ENCODE measurements around the gene RIPOR2.

Gene RIPOR2

DNA sequence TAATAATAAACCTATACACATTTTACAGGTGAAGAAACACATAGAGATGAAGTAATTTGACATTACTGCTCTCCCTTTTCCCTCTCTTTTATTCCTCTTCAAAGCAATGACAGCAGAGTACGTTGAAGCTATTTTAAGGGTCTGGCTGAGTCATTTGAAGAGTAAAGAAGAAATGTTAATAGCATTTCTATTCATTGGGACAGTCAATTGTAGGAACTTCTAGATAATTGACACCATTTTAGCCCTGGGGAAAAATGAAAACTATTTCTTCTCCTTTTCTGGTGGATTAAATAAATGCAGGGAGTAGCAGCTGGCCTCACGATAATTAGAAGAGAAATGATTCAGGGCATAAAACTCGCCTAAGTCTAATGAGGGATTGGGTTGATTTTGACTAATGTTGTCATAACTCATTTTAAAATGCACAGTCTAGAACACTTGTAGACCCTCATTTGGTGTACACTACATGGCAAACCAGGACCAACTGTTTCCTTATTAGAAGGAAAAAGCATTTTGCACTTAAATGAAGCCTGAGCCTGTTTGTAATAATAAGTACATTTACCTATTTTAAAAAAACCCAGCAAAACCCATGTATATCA lies 48.1 kb downstream of the RIPOR2 start:
- CTCF ChIA-PET: interaction anchor here (1.2 to 1.9 kb wide), 2 partner anchors 104 to 183 kb away, joined by 5 to 8 read pairs; no protein-coding TSS in a partner anchor
- TF ChIP-seq, protein P1, sequence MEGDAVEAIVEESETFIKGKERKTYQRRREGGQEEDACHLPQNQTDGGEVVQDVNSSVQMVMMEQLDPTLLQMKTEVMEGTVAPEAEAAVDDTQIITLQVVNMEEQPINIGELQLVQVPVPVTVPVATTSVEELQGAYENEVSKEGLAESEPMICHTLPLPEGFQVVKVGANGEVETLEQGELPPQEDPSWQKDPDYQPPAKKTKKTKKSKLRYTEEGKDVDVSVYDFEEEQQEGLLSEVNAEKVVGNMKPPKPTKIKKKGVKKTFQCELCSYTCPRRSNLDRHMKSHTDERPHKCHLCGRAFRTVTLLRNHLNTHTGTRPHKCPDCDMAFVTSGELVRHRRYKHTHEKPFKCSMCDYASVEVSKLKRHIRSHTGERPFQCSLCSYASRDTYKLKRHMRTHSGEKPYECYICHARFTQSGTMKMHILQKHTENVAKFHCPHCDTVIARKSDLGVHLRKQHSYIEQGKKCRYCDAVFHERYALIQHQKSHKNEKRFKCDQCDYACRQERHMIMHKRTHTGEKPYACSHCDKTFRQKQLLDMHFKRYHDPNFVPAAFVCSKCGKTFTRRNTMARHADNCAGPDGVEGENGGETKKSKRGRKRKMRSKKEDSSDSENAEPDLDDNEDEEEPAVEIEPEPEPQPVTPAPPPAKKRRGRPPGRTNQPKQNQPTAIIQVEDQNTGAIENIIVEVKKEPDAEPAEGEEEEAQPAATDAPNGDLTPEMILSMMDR (IDR thresholded peaks at IDR 0.05; ENCODE audit: insufficient read depth, low read length, missing control alignments): no peak
- DNase-seq (ENCODE audit: low read depth, low spot score): no peak
- H3K4me3 ChIP-seq (ENCODE audit: low read depth, low read length): no peak overlapping the region
- POLR2A ChIA-PET: no interaction called here

DNA sequence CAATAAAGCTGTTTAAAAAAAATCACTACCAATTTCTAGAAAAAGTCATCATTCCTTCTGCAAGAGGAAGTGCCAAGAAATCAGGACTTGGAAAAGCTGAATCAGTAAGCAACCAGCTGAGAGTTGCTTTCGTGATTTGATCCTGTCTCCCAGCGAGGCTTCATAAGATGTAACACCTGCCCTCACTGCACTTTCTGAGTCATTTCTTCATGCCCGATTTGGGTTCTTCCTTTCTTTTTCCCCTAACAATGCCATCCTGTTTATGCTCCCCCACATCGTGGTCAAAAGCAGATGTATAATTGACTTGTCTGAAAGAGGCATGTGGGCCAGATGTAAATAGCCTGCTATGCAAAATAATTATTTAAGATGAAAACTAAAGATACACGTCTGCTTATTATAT lies 52.1 kb downstream of the RIPOR2 start:
- H3K4me3 ChIP-seq (ENCODE audit: low read depth, low read length): no peak overlapping the region
- DNase-seq (ENCODE audit: low read depth, low spot score): peak; percentile 50
- ChIA-PET POLR2A (no interaction called here), CTCF (interaction anchor here (1.1 to 2.6 kb wide), 2 partner anchors 98 to 108 kb away, joined by 4 to 13 read pairs; no protein-coding TSS in a partner anchor)
- TF ChIP-seq, protein P1 (IDR thresholded peaks at IDR 0.05; ENCODE audit: insufficient read depth, low read length, missing control alignments): no peak

DNA sequence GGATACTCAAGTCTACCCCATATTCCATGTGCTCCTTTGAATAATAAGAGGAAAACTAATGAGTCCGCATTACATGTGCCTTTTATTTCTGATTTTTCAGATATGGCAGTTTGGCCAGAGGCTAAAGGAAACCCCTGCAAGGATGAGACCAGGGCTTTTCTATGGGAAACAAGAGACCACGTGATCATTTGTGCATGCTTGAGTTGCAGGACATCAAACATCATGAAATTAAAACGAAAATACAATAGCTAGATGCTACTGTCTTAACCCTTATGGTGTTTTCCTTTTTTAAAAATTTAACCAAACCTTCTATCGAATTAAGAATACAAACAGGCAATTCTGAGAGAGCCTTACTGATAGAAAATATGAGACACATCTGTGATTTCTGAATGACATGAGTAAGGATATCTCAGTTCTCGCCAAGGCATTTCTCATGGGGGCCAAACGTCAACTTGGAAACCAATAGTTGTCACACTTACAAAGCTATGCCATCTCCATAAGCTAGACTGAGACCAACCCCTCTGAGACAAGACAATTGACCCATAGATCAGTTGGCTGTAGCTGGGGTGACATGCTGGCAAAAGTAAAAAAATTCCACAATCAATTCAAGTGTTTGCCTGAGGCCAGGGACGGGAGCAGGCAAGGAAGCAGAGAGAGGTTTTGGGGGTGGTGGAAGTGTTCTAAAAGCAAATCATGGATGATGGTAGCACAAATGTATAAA lies 52.8 kb downstream of the RIPOR2 start:
- no peak for DNase-seq (ENCODE audit: low read depth, low spot score)
- ChIA-PET POLR2A (no interaction called here), CTCF (interaction anchor here (0.7 to 2.6 kb wide), 6 partner anchors 12 to 206 kb away, joined by 3 to 13 read pairs (median 4); no protein-coding TSS in a partner anchor)
- no peak overlapping the region for H3K4me3 ChIP-seq (ENCODE audit: low read depth, low read length)
- TF ChIP-seq, protein P1 (IDR thresholded peaks at IDR 0.05; ENCODE audit: insufficient read depth, low read length, missing control alignments): no peak

DNA sequence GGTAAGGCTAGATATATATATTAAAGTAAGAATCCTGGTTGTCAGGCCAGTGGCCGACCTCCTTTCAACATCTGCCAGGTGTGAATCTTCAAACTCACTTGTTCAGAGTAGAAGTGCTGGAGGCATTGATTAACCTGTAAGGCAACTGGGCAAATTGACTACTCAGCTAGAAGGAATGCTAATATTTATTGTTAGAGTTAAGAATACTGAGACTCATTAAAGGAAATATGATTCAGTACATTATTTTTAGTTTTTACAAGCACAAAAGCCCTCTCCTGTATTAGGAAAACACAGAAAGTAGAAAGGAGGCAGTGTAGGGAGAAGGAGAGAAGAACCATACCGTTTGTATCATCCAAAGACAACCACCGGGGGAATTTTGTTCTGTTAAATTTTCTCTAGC lies 53.5 kb downstream of the RIPOR2 start:
- CTCF ChIA-PET: interaction anchor here (1.0 to 2.6 kb wide), 5 partner anchors 11 to 112 kb away, joined by 3 to 13 read pairs (median 4); no protein-coding TSS in a partner anchor
- POLR2A ChIA-PET: no interaction called here
- TF ChIP-seq, protein P1 (IDR thresholded peaks at IDR 0.05; ENCODE audit: insufficient read depth, low read length, missing control alignments): no peak
- no peak for DNase-seq (ENCODE audit: low read depth, low spot score)
- H3K4me3 ChIP-seq (ENCODE audit: low read depth, low read length): no peak overlapping the region

DNA sequence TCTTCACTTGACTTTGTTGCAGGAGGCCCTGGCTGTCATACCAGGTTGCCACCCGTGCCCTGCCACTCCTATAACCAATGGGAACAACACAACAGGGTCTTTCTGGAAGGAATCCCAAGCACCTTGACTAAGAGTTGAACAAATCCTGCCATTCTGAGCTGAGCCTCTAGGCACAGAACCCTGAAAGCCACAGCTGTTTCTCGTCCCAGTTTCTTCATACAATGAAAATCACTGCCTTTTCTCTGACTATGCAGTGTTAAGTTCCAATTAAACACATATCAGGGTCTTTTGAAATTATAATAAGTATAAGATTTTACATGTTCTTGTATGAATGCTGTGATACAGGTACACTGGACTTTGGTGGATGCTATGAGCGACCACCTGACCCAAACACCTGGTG lies 54.4 kb downstream of the RIPOR2 start:
- TF ChIP-seq, protein P1 (IDR thresholded peaks at IDR 0.05; ENCODE audit: insufficient read depth, low read length, missing control alignments): no peak
- H3K4me3 ChIP-seq (ENCODE audit: low read depth, low read length): no peak overlapping the region
- POLR2A ChIA-PET: no interaction called here
- CTCF ChIA-PET: interaction anchor here (1.4 to 2.6 kb wide), 4 partner anchors 10 to 113 kb away, joined by 3 to 13 read pairs (median 6); no protein-coding TSS in a partner anchor
- DNase-seq (ENCODE audit: low read depth, low spot score): no peak

DNA sequence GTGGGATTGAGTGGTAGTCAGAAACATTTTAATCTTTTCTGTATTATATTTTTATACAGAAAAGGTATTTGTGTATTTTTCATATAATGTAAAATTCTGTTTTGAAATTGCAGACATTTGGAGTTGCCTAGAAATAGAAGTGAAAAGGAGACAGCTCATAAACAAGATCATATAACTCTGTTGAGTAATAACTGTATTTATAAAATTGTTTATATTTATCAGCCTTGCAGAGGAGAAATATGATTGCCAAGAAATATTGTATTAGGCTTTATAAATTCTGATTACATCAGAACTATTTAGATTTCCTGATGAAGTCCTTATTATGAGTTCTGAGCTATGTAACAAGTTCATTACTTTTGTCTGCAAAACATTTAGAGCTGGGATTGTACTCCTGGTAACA lies 55.3 kb downstream of the RIPOR2 start:
- TF ChIP-seq, protein P1 (IDR thresholded peaks at IDR 0.05; ENCODE audit: insufficient read depth, low read length, missing control alignments): no peak
- POLR2A ChIA-PET: no interaction called here

More for the DNA sequence above, 55.3 kb downstream of the RIPOR2 start:
- DNase-seq (ENCODE audit: low read depth, low spot score): no peak
- CTCF ChIA-PET: interaction anchor here (1.3 to 1.9 kb wide), 3 partner anchors 23 to 190 kb away, joined by 3 to 8 read pairs (median 5); no protein-coding TSS in a partner anchor
- no peak overlapping the region for H3K4me3 ChIP-seq (ENCODE audit: low read depth, low read length)

Data from AG04449 (cell line).